ENCODE data around the gene TDRD15. TPM values are rescaled to one million over a fixed set of nuclear protein-coding genes. Genes with fewer than 3 reads are reported as not detected.

Gene TDRD15
- total and polyA plus RNA-seq, 2 of the 13 experiments (the other 11 are each of a cell fraction or from before 2014, with no cell fraction given), result 0.12 to 0.29 TPM

GRCh38 chr2:21104030-21104660 lies 19.6 kb upstream of the TDRD15 start (continued):
- TF ChIP-seq TCF7 (IDR thresholded peaks at IDR 0.05; ENCODE audit: low read depth) (no peak), ATF7 (IDR thresholded peaks at IDR 0.05) (no peak), ATF7 (CRISPR knock-in tag; IDR thresholded peaks at IDR 0.05) (no peak), LCORL (IDR thresholded peaks at IDR 0.05) (no peak), LCORL (CRISPR knock-in tag; IDR thresholded peaks at IDR 0.05) (0 out of 2 replicates have a peak, but pooled peaks have one; percentile 16), CEBPZ (IDR thresholded peaks at IDR 0.05; ENCODE audit: low read length) (no peak), AGO2 (optimal IDR thresholded peaks at IDR 0.05; ENCODE audit: low read depth, low read length) (no peak), ZNF788 (CRISPR knock-in tag; IDR thresholded peaks at IDR 0.05; ENCODE audit: borderline replicate concordance) (no peak), IKZF4 (CRISPR knock-in tag; IDR thresholded peaks at IDR 0.05; ENCODE audit: borderline replicate concordance, low read depth, not compliant biosample characterization) (no peak), SNRNP70 (IDR thresholded peaks at IDR 0.05; ENCODE audit: low read depth, low read length) (no peak), ZNF460 (CRISPR knock-in tag; IDR thresholded peaks at IDR 0.05; ENCODE audit: borderline replicate concordance) (no peak), KLF11 (CRISPR knock-in tag; IDR thresholded peaks at IDR 0.05) (no peak), NR2F2 (IDR thresholded peaks at IDR 0.05; ENCODE audit: borderline replicate concordance, low read depth) (no peak), TRIM22 (IDR thresholded peaks at IDR 0.05) (no peak), SOX6 (IDR thresholded peaks at IDR 0.05) (no peak), SOX6 (CRISPR knock-in tag; IDR thresholded peaks at IDR 0.05) (no peak), TBX2 (CRISPR knock-in tag; IDR thresholded peaks at IDR 0.05; ENCODE audit: borderline replicate concordance) (no peak), HDAC1 (CRISPR knock-in tag; IDR thresholded peaks at IDR 0.05) (no peak), ZKSCAN1 (IDR thresholded peaks at IDR 0.05; ENCODE audit: low read length) (peak; percentile 70), ZSCAN30 (CRISPR knock-in tag; IDR thresholded peaks at IDR 0.05) (no peak), HOMEZ (CRISPR knock-in tag; IDR thresholded peaks at IDR 0.05; ENCODE audit: low read depth) (no peak), MAFK (conservative IDR thresholded peaks at IDR 0.05 in 1 of 2, IDR thresholded peaks at IDR 0.05 in 1 of 2; ENCODE audit: low read length in 2 of 2) (no peak), ATM (IDR thresholded peaks at IDR 0.05; ENCODE audit: borderline replicate concordance) (no peak), SUZ12 (IDR thresholded peaks at IDR 0.05; ENCODE audit: low read depth, low read length) (no peak), NFE2L1 (CRISPR knock-in tag; IDR thresholded peaks at IDR 0.05; ENCODE audit: borderline replicate concordance) (no peak), CEBPG (CRISPR knock-in tag; IDR thresholded peaks at IDR 0.05) (no peak), ZNF180 (CRISPR knock-in tag; IDR thresholded peaks at IDR 0.05; ENCODE audit: borderline replicate concordance, low read depth) (no peak)

All from HepG2 (cell line).